SK-N-SH (cell line): ENCODE measurements around the gene MAPK11. TPM values are rescaled to one million over a fixed set of nuclear protein-coding genes. Genes with fewer than 3 reads are reported as not detected.
A peak's percentile ranks its signal among the peaks of the same experiment; 100 is the strongest.

ENCODE experiments used
- CTCF ChIA-PET: fragments of 300-600, 350-600 bp; formaldehyde crosslinking; extraction: SDS; loops from one replicate; lab custom pipeline; 2021; lab: Yijun Ruan, JAX
- POLR2A ChIA-PET: fragments of 350-600 bp; sonication (Branson Sonifier 250); formaldehyde crosslinking; extraction: SDS; loops from one replicate; lab custom pipeline; 2020; ENCODE audit warnings: antibody characterized with exemption, inconsistent platforms; lab: Yijun Ruan, JAX
- DNase-seq: peaks from one replicate; pipeline ENCODE4 v3.0.0; 2012
- H2AFZ ChIP-seq: fragments of 200-600 bp; sonication (generic); 2 replicates; pipeline ENCODE4 v1.8.1; 2016; ENCODE audit warnings: antibody characterized with exemption, mild to moderate bottlenecking, low read depth
- H3F3A ChIP-seq: fragments of 200-600 bp; sonication (generic); replicated peaks from 2 replicates; pipeline ENCODE3; 2016; ENCODE audit warnings: antibody characterized with exemption, mild to moderate bottlenecking; ENCODE audit not compliant: insufficient read depth
- H3K27ac ChIP-seq, 2 experiments: fragments of 200-500 bp in 1 of 2; fragments of 200-600 bp in 1 of 2; sonication (Bioruptor generic) in 1 of 2; sonication (generic), shearing (Covaris generic) in 1 of 2; 2 replicates each; pipeline versions ENCODE4 v1.5.1 to v1.6.1; 2014 to 2016; ENCODE audit warnings: low read depth in 2 of 2, inconsistent platforms in 1 of 2, low read length in 1 of 2, mild to moderate bottlenecking in 1 of 2, mixed read lengths in 1 of 2
- H3K27me3 ChIP-seq: fragments of 200-600 bp; sonication (generic), shearing (Covaris generic); 2 replicates; pipeline ENCODE4 v1.6.1; 2016; ENCODE audit warnings: mixed run types; ENCODE audit not compliant: insufficient read depth
- H3K36me3 ChIP-seq, 2 experiments: fragments of 200-500 bp in 1 of 2; fragments of 200-600 bp in 1 of 2; sonication (Bioruptor generic) in 1 of 2; sonication (generic) in 1 of 2; replicated peaks in 1 of 2; 2 replicates each; pipeline versions ENCODE3 to v1.5.1; 2014 to 2016; ENCODE audit warnings: low read length in 1 of 2, mild to moderate bottlenecking in 1 of 2; ENCODE audit not compliant: insufficient read depth in 2 of 2, control insufficient read depth in 1 of 2
- H3K4me1 ChIP-seq, 2 experiments: fragments of 200-500 bp in 1 of 2; fragments of 200-600 bp in 1 of 2; sonication (Bioruptor generic) in 1 of 2; sonication (generic), shearing (Covaris generic) in 1 of 2; 2 replicates each; pipeline versions ENCODE4 v1.5.1 to v1.6.1; 2014 to 2016; ENCODE audit warnings: low read depth in 1 of 2, low read length in 1 of 2, mixed run types in 1 of 2; ENCODE audit not compliant: insufficient read depth in 2 of 2, control insufficient read depth in 1 of 2
- H3K4me2 ChIP-seq: fragments of 200-600 bp; sonication (generic), shearing (Covaris generic); 2 replicates; pipeline ENCODE4 v1.6.1; 2017; ENCODE audit warnings: mixed run types
- H3K4me3 ChIP-seq, 2 experiments: fragments of 200-500 bp in 1 of 2; fragments of 200-600 bp in 1 of 2; sonication (Bioruptor generic) in 1 of 2; sonication (generic), shearing (Covaris generic) in 1 of 2; 2 replicates each; pipeline versions ENCODE4 v1.5.1 to v1.8.1; 2014 to 2016; ENCODE audit warnings: low read depth in 2 of 2, inconsistent platforms in 1 of 2, low read length in 1 of 2, mild to moderate bottlenecking in 1 of 2, mixed read lengths in 1 of 2, moderate library complexity in 1 of 2
- H3K79me2 ChIP-seq: fragments of 200-600 bp; sonication (generic); 2 replicates; pipeline ENCODE4 v1.8.1; 2017; ENCODE audit warnings: mild to moderate bottlenecking; ENCODE audit not compliant: insufficient read depth
- H3K9ac ChIP-seq: fragments of 200-600 bp; sonication (generic); 2 replicates; pipeline ENCODE4 v1.6.1; 2017; ENCODE audit warnings: mixed run types
- H3K9me2 ChIP-seq: fragments of 200-600 bp; sonication (generic); 2 replicates; pipeline ENCODE4 v1.6.1; 2017; ENCODE audit warnings: mixed run types
- H3K9me3 ChIP-seq: fragments of 200-600 bp; sonication (generic); 2 replicates; pipeline ENCODE4 v1.6.1; 2017; ENCODE audit warnings: mixed run types, mild to moderate bottlenecking, moderate library complexity
- H4K20me1 ChIP-seq: fragments of 200-600 bp; sonication (generic); 2 replicates; pipeline ENCODE4 v1.6.1; 2017; ENCODE audit warnings: mild to moderate bottlenecking, mixed run types; ENCODE audit not compliant: insufficient read depth
- CTCF ChIP-seq: fragments of 200-600 bp; sonication (generic); IDR thresholded peaks from 2 replicates; pipeline ENCODE4 v1.6.1; 2017; ENCODE audit warnings: antibody characterized with exemption, mild to moderate bottlenecking, moderate library complexity
- GABPA ChIP-seq: IDR thresholded peaks from 2 replicates; pipeline ENCODE4 v1.4.0; 2012; ENCODE audit warnings: low read depth, mild to moderate bottlenecking
- IRF3 ChIP-seq: fragments of 150-350 bp; IDR thresholded peaks from 2 replicates; pipeline ENCODE4 v1.6.1; 2016; ENCODE audit warnings: mild to moderate bottlenecking, low read depth, low read length
- JUND ChIP-seq: IDR thresholded peaks from 2 replicates; pipeline ENCODE4 v1.4.0; 2012
- NFIC ChIP-seq: IDR thresholded peaks from 2 replicates; pipeline ENCODE4 v1.4.0; 2012; ENCODE audit warnings: borderline replicate concordance
- RXRA ChIP-seq: IDR thresholded peaks from 2 replicates; pipeline ENCODE4 v1.4.0; 2012; ENCODE audit warnings: low read depth, mild to moderate bottlenecking, borderline replicate concordance
- SIN3A ChIP-seq: IDR thresholded peaks from 2 replicates; pipeline ENCODE4 v1.6.1; 2012; ENCODE audit warnings: low read depth, mild to moderate bottlenecking, low read length, moderate library complexity, borderline replicate concordance
- WGBS: methylation state at CpG from one replicate; pipeline ENCODE4 v1.1.6; 2017; ENCODE audit warnings: low lambda C conversion rate; 5-methylcytosine and 5-hydroxymethylcytosine counted together
- polyA plus RNA-seq, 3 experiments: library from polyadenylated mRNA; depleted of rRNA; stranded (reverse); fragments of >200 nt; gene quantifications; 2 replicates each; pipeline ENCODE4 v1.2.3, GENCODE V29; 2012

The MAPK11 gene
- polyA plus RNA-seq, 1 of the 3 experiments (the other 2 are of a cell fraction), result 36.0 TPM

GRCh38 chr22:50262973-50263617 lies 7.1 kb downstream of the MAPK11 start:
- Histone ChIP-seq H3K27me3 (no peaks in the 10 kb centered on the region), H3K79me2 (peaks cover 25% of the 10 kb centered on the region), H3K36me3 (peaks cover 0 to 9% of the 10 kb centered on the region in 2 experiments), H3K4me1 (peaks cover 14 to 25% of the 10 kb centered on the region in 2 experiments; a peak in 2 of 4 replicates), H3K4me3 (no peak overlapping the region), H3K9me3 (no peaks in the 10 kb centered on the region)
- no CpG with 5 or more reads among the region's 9 CpGs for WGBS
- TF ChIP-seq SIN3A (no peak), NFIC (peak; percentile 66)
- TF ChIP-seq, all 33 proteins: peak for 1
- H3K9ac ChIP-seq, result no peak overlapping the region
- H4K20me1 ChIP-seq, result no peaks in the 10 kb centered on the region
- peak; percentile 68 for DNase-seq
- ChIA-PET CTCF (interaction anchor here (3.3 to 11.4 kb wide), 6 partner anchors 9 to 79 kb away, joined by 13 to 72 read pairs (median 30); partner anchors contain the start of genes DENND6B and HDAC10), POLR2A (interaction anchor here (1.7 kb wide), 1 partner anchor 12 kb away, joined by 10 read pairs; the partner anchor contains the start of gene HDAC10)
- no peaks in the 10 kb centered on the region for H3K9me2 ChIP-seq
- peaks cover 3% of the 10 kb centered on the region for H3F3A ChIP-seq
- H3K4me2 ChIP-seq, result peak overlapping the region; percentile 50; the same call in 1 of the 2 replicates
- no peak overlapping the region; a peak in 1 of 4 replicates for H3K27ac ChIP-seq
- H2AFZ ChIP-seq, result no peak overlapping the region

- no peak for DNase-seq
- H3F3A ChIP-seq, result peaks cover 3% of the 10 kb centered on the region
- peaks cover 27% of the 10 kb centered on the region for H3K79me2 ChIP-seq
- no peaks in the 10 kb centered on the region for H4K20me1 ChIP-seq
- H3K4me2 ChIP-seq, result peak overlapping the region; percentile 50
- peaks cover 14 to 25% of the 10 kb centered on the region in 2 experiments; a peak in 2 of 4 replicates for H3K4me1 ChIP-seq
- peaks cover 0 to 11% of the 10 kb centered on the region in 2 experiments for H3K36me3 ChIP-seq
- ChIA-PET CTCF (interaction anchor here (3.3 to 4.9 kb wide), 5 partner anchors 9 to 79 kb away, joined by 13 to 34 read pairs (median 29); partner anchors contain the start of genes DENND6B and HDAC10), POLR2A (interaction anchor here (1.7 kb wide), 1 partner anchor 12 kb away, joined by 10 read pairs; the partner anchor contains the start of gene HDAC10)
- no peaks in the 10 kb centered on the region for H3K9me2 ChIP-seq
- H3K9ac ChIP-seq, result no peak overlapping the region
- H2AFZ ChIP-seq, result no peak overlapping the region
- H3K4me3 ChIP-seq, result no peak overlapping the region
- no peaks in the 10 kb centered on the region for H3K9me3 ChIP-seq
- no peak for TF ChIP-seq JUND
- no peak for TF ChIP-seq RXRA
- no peak for TF ChIP-seq SIN3A
- TF ChIP-seq NFIC, result no peak
- TF ChIP-seq IRF3, result no peak
- TF ChIP-seq CTCF, result no peak
- no peak for TF ChIP-seq GABPA
- H3K27me3 ChIP-seq, result no peaks in the 10 kb centered on the region
- H3K27ac ChIP-seq, result no peak overlapping the region; a peak in 1 of 4 replicates
- no CpG with 5 or more reads among the region's 7 CpGs for WGBS
These were observed 7.7 kb downstream of the MAPK11 start for GRCh38 chr22:50262460-50262911.
